IPS DF 6.9 (cell line): ENCODE results near the gene FREM3.
"Not testable (repeated sequence)": the region's sequence is repeated elsewhere in the genome, so short reads cannot be mapped to it uniquely, and the experiment has no call there.

Experiments used
- DNase-seq: peaks from one replicate; pipeline ENCODE4 v3.0.0-alpha.2; 2013; ENCODE audit warnings: low read depth, low spot score
- H3K27ac ChIP-seq: one replicate; pipeline ENCODE4 v1.5.1; 2013; ENCODE audit warnings: low read length, control low read depth
- H3K27me3 ChIP-seq: 2 replicates; pipeline ENCODE4 v1.6.1; 2013; ENCODE audit warnings: mild to moderate bottlenecking, low read length; ENCODE audit not compliant: control insufficient read depth, insufficient read depth
- H3K36me3 ChIP-seq: 2 replicates; pipeline ENCODE4 v1.6.1; 2013; ENCODE audit warnings: low read length; ENCODE audit not compliant: control insufficient read depth, insufficient read depth
- H3K4me1 ChIP-seq: 2 replicates; pipeline ENCODE4 v1.6.1; 2013; ENCODE audit warnings: low read length; ENCODE audit not compliant: control insufficient read depth, insufficient read depth
- H3K4me3 ChIP-seq: 2 replicates; pipeline ENCODE4 v1.5.1; 2013; ENCODE audit warnings: mild to moderate bottlenecking, low read length
- H3K9me3 ChIP-seq: 2 replicates; pipeline ENCODE4 v1.6.1; 2013; ENCODE audit warnings: low read length, inconsistent platforms; ENCODE audit not compliant: control insufficient read depth, insufficient read depth
- WGBS: extraction: QIAGEN DNeasy Blood & Tissue Kit; methylation state at CpG from one replicate; pipeline ENCODE4 v1.1.7; 2013; ENCODE audit warnings: mixed read lengths, missing lambda C conversion rate; ENCODE audit not compliant: insufficient read length, insufficient coverage; 5-methylcytosine and 5-hydroxymethylcytosine counted together

The FREM3 gene

DNA sequence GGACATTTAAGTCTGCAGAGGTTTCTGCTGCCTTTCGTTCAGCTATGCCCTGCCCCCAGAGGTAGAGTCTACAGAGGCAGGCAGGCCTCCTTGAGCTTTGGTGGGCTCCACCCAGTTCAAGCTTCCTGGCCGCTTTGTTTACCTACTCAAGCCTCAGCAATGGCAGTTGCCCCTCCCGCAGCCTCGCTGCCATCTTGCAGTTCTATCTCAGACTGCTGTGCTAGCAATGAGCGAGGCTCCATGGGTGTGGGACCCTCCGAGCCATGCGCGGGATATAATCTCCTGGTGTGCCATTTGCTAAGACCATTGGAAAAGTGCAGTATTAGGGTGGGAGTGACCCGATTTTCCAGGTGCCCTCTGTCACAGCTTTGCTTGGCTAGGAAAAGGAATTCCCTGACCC lies 26.8 kb downstream of the FREM3 start:
- not testable (repeated sequence) for H3K27ac ChIP-seq, H3K9me3 ChIP-seq, H3K4me3 ChIP-seq, DNase-seq, H3K27me3 ChIP-seq, H3K36me3 ChIP-seq, H3K4me1 ChIP-seq
- no CpG with 5 or more reads among the region's 9 CpGs for WGBS

DNA sequence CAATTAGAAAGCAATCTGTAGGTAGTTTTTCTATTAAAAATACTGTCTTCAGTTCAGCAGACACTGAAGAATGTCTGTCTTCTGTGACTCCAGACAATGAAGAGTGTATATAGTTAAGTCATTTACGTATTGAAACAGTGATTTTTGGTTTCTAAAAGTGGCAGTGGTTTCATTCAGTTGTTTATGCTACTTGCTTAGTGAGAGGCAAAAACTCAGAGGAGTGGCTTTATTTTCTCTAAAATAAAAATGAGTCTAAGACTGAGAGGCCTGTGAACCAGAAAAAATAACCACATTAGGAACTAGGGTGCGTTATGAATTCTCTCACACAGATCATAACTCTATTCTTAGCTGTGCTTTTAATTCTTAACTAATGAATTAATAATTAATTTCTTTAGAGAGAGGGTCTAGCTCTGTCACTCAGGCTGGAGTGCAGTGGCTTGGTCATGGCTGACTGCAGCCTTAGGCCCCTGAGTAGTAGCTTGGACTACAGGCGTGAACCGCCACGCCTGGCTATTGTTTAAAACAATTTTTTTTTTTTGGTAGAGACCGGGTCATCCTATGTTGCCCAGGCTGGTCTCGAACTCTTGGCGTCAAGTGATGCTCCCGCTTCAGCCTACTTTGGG lies 31.4 kb downstream of the FREM3 start:
- DNase-seq, result no peak
- H3K4me3 ChIP-seq, result no peak overlapping the region
- no peaks in the 10 kb centered on the region for H3K36me3 ChIP-seq
- WGBS, result no CpG with 5 or more reads among the region's 9 CpGs
- no peaks in the 10 kb centered on the region for H3K27me3 ChIP-seq
- no peak overlapping the region for H3K27ac ChIP-seq
- no peaks in the 10 kb centered on the region for H3K4me1 ChIP-seq
- H3K9me3 ChIP-seq, result no peaks in the 10 kb centered on the region

DNA sequence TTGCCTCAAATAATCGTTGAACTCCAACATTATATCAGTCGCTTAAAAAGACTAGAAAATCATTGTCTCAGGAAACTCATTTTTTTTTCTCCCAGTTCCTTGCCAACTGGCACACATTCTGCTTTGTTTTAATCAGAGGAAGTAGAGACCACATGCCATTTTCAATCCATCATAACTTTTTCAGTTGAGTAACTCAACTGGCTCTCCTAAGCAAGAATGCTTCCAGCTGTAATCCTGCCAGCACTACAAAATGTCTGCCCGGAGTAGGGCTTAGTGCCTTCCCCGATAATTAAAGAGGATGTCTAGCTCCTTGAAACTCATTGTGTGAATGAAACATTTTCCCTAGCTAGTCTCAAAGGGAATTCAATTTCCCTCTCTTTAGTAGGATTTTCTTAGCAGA lies 33.0 kb downstream of the FREM3 start:
- Histone ChIP-seq H3K27me3 (no peaks in the 10 kb centered on the region), H3K9me3 (no peaks in the 10 kb centered on the region), H3K4me1 (no peaks in the 10 kb centered on the region), H3K36me3 (no peaks in the 10 kb centered on the region), H3K27ac (no peak overlapping the region), H3K4me3 (no peak overlapping the region)
- no peak for DNase-seq
- WGBS, result no CpG with 5 or more reads among the region's 4 CpGs

DNA sequence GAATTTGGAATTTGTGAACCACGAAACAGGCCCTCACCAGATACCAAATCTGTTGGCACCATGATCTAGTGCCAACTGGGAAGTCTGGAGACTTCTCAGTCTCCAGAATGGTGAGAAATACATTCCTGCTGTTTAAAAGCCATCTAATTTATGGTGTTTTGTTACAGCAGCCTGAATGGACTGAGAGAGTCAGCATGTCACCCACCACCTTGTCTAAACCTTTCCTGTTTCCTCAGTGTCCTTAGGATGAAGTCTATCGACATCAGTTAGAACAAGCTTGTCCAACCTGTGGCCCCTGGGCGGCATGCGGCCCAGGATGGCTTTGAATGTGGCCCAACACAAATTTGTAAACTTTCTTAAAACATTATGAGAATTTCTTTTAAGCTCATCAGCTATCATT lies 42.1 kb downstream of the FREM3 start:
- no peak overlapping the region for H3K4me3 ChIP-seq
- no CpG with 5 or more reads among the region's 4 CpGs for WGBS
- H3K9me3 ChIP-seq, result no peaks in the 10 kb centered on the region
- no peaks in the 10 kb centered on the region for H3K27me3 ChIP-seq
- H3K36me3 ChIP-seq, result no peaks in the 10 kb centered on the region
- H3K27ac ChIP-seq, result no peak overlapping the region
- no peaks in the 10 kb centered on the region for H3K4me1 ChIP-seq
- no peak for DNase-seq

DNA sequence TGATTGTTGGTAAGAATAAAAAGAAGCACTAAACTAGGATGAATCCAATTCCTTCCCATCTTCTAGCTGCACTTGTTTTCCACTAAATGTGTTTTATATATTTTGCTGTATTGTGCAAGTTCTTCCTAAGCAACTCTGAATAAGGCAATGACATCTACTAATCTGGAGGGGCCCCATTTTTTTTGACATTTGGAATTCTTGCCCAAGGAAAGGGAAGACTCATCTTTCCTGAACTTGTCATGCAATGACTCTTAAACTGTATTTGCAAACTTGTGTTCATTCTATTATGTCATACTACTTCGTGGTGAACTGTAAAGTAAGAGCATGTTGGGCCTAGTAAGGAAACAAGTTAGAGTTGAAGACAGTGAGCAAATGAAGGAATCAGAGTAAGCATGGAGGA lies 45.9 kb downstream of the FREM3 start:
- Histone ChIP-seq H3K9me3 (no peaks in the 10 kb centered on the region), H3K36me3 (no peaks in the 10 kb centered on the region), H3K27me3 (no peaks in the 10 kb centered on the region), H3K27ac (no peak overlapping the region), H3K4me3 (no peak overlapping the region), H3K4me1 (no peaks in the 10 kb centered on the region)
- no CpG with 5 or more reads among the region's 1 CpG for WGBS
- DNase-seq, result no peak

DNA sequence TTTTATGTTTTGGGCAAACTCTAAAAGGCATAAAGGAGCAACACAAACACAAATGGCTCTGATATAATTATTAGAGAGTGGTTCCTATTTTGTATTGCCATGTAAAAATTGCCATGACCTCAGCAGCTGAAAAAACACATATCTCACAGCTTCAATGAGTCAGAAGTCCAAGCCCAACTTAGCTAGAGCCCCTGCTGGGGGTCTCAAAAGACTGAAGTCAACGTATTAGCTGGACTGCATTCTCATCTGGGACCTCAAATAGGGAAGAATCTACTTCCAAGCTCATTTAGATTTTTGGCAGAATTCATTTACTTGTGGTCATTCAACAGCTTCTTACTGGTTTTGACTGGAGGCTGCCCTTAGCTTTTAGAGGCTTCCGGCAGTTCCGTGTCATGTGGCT lies 47.4 kb downstream of the FREM3 start:
- H3K4me1 ChIP-seq, result no peaks in the 10 kb centered on the region
- no peak for DNase-seq
- no peaks in the 10 kb centered on the region for H3K36me3 ChIP-seq
- H3K9me3 ChIP-seq, result no peaks in the 10 kb centered on the region
- H3K27ac ChIP-seq, result no peak overlapping the region
- no peak overlapping the region for H3K4me3 ChIP-seq
- H3K27me3 ChIP-seq, result no peaks in the 10 kb centered on the region
- no CpG with 5 or more reads among the region's 3 CpGs for WGBS

DNA sequence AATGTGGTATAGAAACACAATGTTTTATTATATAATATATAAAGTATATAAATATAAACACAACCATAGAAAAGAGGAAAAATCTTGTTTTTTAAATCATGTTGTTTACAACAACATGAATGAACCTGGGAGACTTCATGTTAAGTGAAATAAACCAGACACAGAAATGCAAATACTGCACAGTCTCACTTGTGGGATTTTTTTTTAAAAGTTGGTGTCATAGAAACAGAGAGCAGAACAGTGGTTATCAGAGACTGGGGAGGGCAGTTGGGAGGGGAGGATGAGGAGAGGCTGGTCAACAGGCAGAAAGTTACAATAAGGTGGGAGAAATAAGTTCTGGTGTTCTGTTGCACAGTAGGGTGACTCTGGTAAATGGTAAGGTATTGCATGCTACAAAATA lies 57.1 kb downstream of the FREM3 start:
- no peaks in the 10 kb centered on the region for H3K4me1 ChIP-seq
- DNase-seq, result no peak
- H3K36me3 ChIP-seq, result no peaks in the 10 kb centered on the region
- H3K4me3 ChIP-seq, result no peak overlapping the region
- no peak overlapping the region for H3K27ac ChIP-seq
- H3K27me3 ChIP-seq, result no peaks in the 10 kb centered on the region
- H3K9me3 ChIP-seq, result no peaks in the 10 kb centered on the region; the same call in 1 of the 2 replicates

DNA sequence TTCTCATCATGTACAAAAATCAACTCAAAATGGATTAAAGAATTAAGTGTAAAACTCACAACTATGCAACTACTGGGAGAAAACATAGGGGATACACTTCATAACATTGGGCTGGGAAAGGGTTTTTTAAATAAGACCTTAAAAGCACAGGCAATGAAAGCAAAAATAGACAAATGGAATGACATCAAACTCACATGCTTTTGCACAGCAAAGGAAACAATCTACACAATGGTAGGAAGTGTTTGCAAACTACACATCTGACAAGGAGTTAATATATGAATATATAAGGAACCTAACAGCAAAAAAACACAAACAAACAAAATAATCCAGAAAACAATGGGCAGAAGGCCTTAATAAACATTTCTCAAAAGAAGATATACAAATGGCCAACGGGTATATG lies 57.9 kb downstream of the FREM3 start:
- Histone ChIP-seq H3K27ac (no peak overlapping the region), H3K4me1 (no peaks in the 10 kb centered on the region), H3K4me3 (no peak overlapping the region), H3K9me3 (no peaks in the 10 kb centered on the region; the same call in 1 of the 2 replicates), H3K27me3 (no peaks in the 10 kb centered on the region), H3K36me3 (no peaks in the 10 kb centered on the region)
- no CpG with 5 or more reads among the region's 1 CpG for WGBS
- no peak for DNase-seq

DNA sequence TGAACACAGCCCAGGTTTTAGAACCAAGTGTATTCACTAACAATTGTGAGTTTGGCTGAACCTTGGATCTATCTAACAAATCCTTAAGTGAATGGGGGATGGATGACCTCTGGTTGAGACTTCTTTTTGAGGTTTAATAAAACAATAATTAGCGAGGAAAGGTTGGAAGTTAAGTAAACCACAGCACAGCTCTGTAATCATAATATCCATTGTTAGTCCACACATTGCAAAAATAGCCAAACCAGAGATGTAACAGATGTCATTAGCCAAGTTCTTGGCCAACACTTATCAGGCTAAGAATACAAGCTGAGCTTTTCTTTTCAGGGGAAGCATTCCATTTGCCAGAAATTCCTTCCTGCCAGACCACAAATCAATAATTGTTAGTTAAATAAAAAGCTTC lies 59.1 kb downstream of the FREM3 start:
- no peaks in the 10 kb centered on the region for H3K4me1 ChIP-seq
- no peaks in the 10 kb centered on the region for H3K36me3 ChIP-seq
- no peak overlapping the region for H3K4me3 ChIP-seq
- no peaks in the 10 kb centered on the region for H3K27me3 ChIP-seq
- WGBS, result no CpG with 5 or more reads among the region's 1 CpG
- no peak overlapping the region for H3K27ac ChIP-seq
- no peak for DNase-seq
- no peaks in the 10 kb centered on the region for H3K9me3 ChIP-seq

DNA sequence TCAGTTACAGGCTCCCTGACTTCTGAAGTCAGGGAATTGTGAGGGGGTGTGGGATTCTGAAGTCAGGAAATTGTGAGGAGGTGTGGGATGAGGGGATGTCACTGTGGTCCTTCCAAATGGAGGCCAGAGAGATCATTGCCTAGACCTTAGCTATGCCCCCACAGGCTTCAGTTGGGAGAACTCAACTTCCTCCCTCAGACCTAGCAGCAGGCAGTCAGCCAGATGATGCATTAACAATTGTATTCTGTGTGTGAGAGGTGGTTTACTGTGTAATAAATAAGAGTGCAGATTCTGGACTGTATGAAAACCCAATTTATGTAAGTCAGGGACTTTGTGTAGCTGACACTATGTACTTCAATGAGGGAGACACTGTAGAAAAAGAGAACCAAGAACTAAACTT lies 65.7 kb downstream of the FREM3 start:
- H3K36me3 ChIP-seq, result no peaks in the 10 kb centered on the region

DNA sequence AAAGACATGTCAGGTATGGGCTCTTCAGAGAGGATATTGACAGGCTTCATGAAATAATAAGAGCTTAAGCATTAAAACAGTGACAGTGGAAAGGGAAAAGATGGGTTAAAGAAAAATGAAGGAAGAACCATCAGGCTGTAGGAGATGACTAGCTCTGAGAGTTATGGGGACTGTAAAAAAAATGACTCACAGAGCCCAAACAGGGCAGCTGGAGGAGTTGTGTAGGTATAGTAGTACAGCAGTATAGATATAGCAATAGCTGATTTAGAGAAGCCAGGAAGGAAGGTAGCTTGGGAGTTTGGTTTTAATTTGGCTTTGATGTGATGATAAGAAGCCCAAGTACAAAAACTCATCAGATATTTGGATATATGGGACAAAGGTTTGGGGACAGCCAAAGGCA lies 66.6 kb downstream of the FREM3 start:
- Histone ChIP-seq H3K4me3 (no peak overlapping the region), H3K9me3 (no peaks in the 10 kb centered on the region), H3K36me3 (no peaks in the 10 kb centered on the region), H3K4me1 (no peaks in the 10 kb centered on the region), H3K27me3 (no peaks in the 10 kb centered on the region), H3K27ac (no peak overlapping the region)
- DNase-seq, result no peak

More for the DNA sequence above, 65.7 kb downstream of the FREM3 start:
- no peak for DNase-seq
- no peak overlapping the region for H3K27ac ChIP-seq
- no peaks in the 10 kb centered on the region for H3K27me3 ChIP-seq
- no peak overlapping the region for H3K4me3 ChIP-seq
- no peaks in the 10 kb centered on the region for H3K9me3 ChIP-seq
- H3K4me1 ChIP-seq, result no peaks in the 10 kb centered on the region
